Measurements from ENCODE around the gene GLB1L2.

GLB1L2 gene

GRCh38 chr11:134410766-134411165, 79.0 kb downstream of the GLB1L2 start:
- Histone ChIP-seq H3K36me3 (ENCODE audit: control insufficient read depth, insufficient read depth, low read length) (no peaks in the 10 kb centered on the region), H3K4me3 (ENCODE audit: insufficient read depth, low read depth, low read length) (peak overlapping the region; percentile 61), H3K4me1 (ENCODE audit: control insufficient read depth, insufficient read depth, low read length) (peaks cover 46% of the 10 kb centered on the region), H3K27me3 (ENCODE audit: control insufficient read depth, insufficient read depth, low read length, poor library complexity, severe bottlenecking) (peaks cover 18% of the 10 kb centered on the region), H3K9me3 (ENCODE audit: control insufficient read depth, low read length) (no peaks in the 10 kb centered on the region), H3K27ac (ENCODE audit: insufficient read depth, low read depth, low read length, poor library complexity, severe bottlenecking) (no peak overlapping the region)
- 81 to 89% methylated on average over 5 of the region's 5 CpGs for WGBS, 2 experiments

- Histone ChIP-seq H3K9me3 (ENCODE audit: control insufficient read depth, low read length) (no peaks in the 10 kb centered on the region), H3K4me1 (ENCODE audit: control insufficient read depth, insufficient read depth, low read length) (peaks cover 46% of the 10 kb centered on the region), H3K4me3 (ENCODE audit: insufficient read depth, low read depth, low read length) (peak within 1 kb of the TSS; percentile 61), H3K27me3 (ENCODE audit: control insufficient read depth, insufficient read depth, low read length, poor library complexity, severe bottlenecking) (peaks cover 20% of the 10 kb centered on the region), H3K27ac (ENCODE audit: insufficient read depth, low read depth, low read length, poor library complexity, severe bottlenecking) (peak within 1 kb of the TSS; percentile 16), H3K36me3 (ENCODE audit: control insufficient read depth, insufficient read depth, low read length) (no peaks in the 10 kb centered on the region)
- WGBS, 2 experiments = 0 to 1% methylated on average over 89 to 91 of the region's 94 CpGs
Observed at GRCh38 chr11:134412203-134413042, 80.6 kb downstream of the GLB1L2 start, which contains the start of gene B3GAT1. TSS of gene B3GAT1 (minus strand) at chr11:134412242. CDS start at chr11:134387659, 24,583 bp downstream.

- H3K9me3 ChIP-seq (ENCODE audit: control insufficient read depth, low read length) = no peaks in the 10 kb centered on the region
- H3K4me3 ChIP-seq (ENCODE audit: insufficient read depth, low read depth, low read length) = peak overlapping the region; percentile 58
- 2 to 3% methylated on average over 22 of the region's 22 CpGs for WGBS, 2 experiments
- no peaks in the 10 kb centered on the region for H3K36me3 ChIP-seq (ENCODE audit: control insufficient read depth, insufficient read depth, low read length)
- no peak overlapping the region for H3K27ac ChIP-seq (ENCODE audit: insufficient read depth, low read depth, low read length, poor library complexity, severe bottlenecking)
- H3K4me1 ChIP-seq (ENCODE audit: control insufficient read depth, insufficient read depth, low read length) = peaks cover 46% of the 10 kb centered on the region
- peaks cover 20% of the 10 kb centered on the region for H3K27me3 ChIP-seq (ENCODE audit: control insufficient read depth, insufficient read depth, low read length, poor library complexity, severe bottlenecking)
Observed at GRCh38 chr11:134413043-134413825, 81.4 kb downstream of the GLB1L2 start.

- Histone ChIP-seq H3K27me3 (ENCODE audit: control insufficient read depth, insufficient read depth, low read length, poor library complexity, severe bottlenecking) (peaks cover 20% of the 10 kb centered on the region), H3K36me3 (ENCODE audit: control insufficient read depth, insufficient read depth, low read length) (no peaks in the 10 kb centered on the region), H3K27ac (ENCODE audit: insufficient read depth, low read depth, low read length, poor library complexity, severe bottlenecking) (no peak overlapping the region), H3K4me3 (ENCODE audit: insufficient read depth, low read depth, low read length) (peak overlapping the region; percentile 58), H3K4me1 (ENCODE audit: control insufficient read depth, insufficient read depth, low read length) (peaks cover 45% of the 10 kb centered on the region), H3K9me3 (ENCODE audit: control insufficient read depth, low read length) (no peaks in the 10 kb centered on the region)
- 33 to 34% methylated on average over 18 of the region's 18 CpGs for WGBS, 2 experiments
Observed at GRCh38 chr11:134413826-134414731, 82.3 kb downstream of the GLB1L2 start.

- Histone ChIP-seq H3K36me3 (ENCODE audit: control insufficient read depth, insufficient read depth, low read length) (no peaks in the 10 kb centered on the region), H3K4me3 (ENCODE audit: insufficient read depth, low read depth, low read length) (no peak overlapping the region), H3K27ac (ENCODE audit: insufficient read depth, low read depth, low read length, poor library complexity, severe bottlenecking) (no peak overlapping the region), H3K27me3 (ENCODE audit: control insufficient read depth, insufficient read depth, low read length, poor library complexity, severe bottlenecking) (peaks cover 20% of the 10 kb centered on the region), H3K4me1 (ENCODE audit: control insufficient read depth, insufficient read depth, low read length) (peaks cover 35% of the 10 kb centered on the region), H3K9me3 (ENCODE audit: control insufficient read depth, low read length) (no peaks in the 10 kb centered on the region)
- 58 to 60% methylated on average over 17 of the region's 17 CpGs for WGBS, 2 experiments
Observed at GRCh38 chr11:134414766-134415765, 83.3 kb downstream of the GLB1L2 start.

- Histone ChIP-seq H3K4me1 (ENCODE audit: control insufficient read depth, insufficient read depth, low read length) (peaks cover 25% of the 10 kb centered on the region), H3K27me3 (ENCODE audit: control insufficient read depth, insufficient read depth, low read length, poor library complexity, severe bottlenecking) (peaks cover 20% of the 10 kb centered on the region), H3K27ac (ENCODE audit: insufficient read depth, low read depth, low read length, poor library complexity, severe bottlenecking) (no peak overlapping the region), H3K9me3 (ENCODE audit: control insufficient read depth, low read length) (no peaks in the 10 kb centered on the region), H3K4me3 (ENCODE audit: insufficient read depth, low read depth, low read length) (no peak overlapping the region), H3K36me3 (ENCODE audit: control insufficient read depth, insufficient read depth, low read length) (no peaks in the 10 kb centered on the region)
- 91 to 93% methylated on average over 10 of the region's 10 CpGs for WGBS, 2 experiments
Observed at GRCh38 chr11:134416726-134417125, 84.9 kb downstream of the GLB1L2 start.

- WGBS, 2 experiments = 90% methylated on average over 14 of the region's 14 CpGs
- Histone ChIP-seq H3K4me3 (ENCODE audit: insufficient read depth, low read depth, low read length) (no peak overlapping the region), H3K9me3 (ENCODE audit: control insufficient read depth, low read length) (no peaks in the 10 kb centered on the region), H3K36me3 (ENCODE audit: control insufficient read depth, insufficient read depth, low read length) (no peaks in the 10 kb centered on the region), H3K27me3 (ENCODE audit: control insufficient read depth, insufficient read depth, low read length, poor library complexity, severe bottlenecking) (peaks cover 12% of the 10 kb centered on the region), H3K27ac (ENCODE audit: insufficient read depth, low read depth, low read length, poor library complexity, severe bottlenecking) (no peak overlapping the region), H3K4me1 (ENCODE audit: control insufficient read depth, insufficient read depth, low read length) (peaks cover 24% of the 10 kb centered on the region)
Observed at GRCh38 chr11:134417871-134418840, 86.4 kb downstream of the GLB1L2 start.

GRCh38 chr11:134423106-134423505, 91.3 kb downstream of the GLB1L2 start:
- Histone ChIP-seq H3K27me3 (ENCODE audit: control insufficient read depth, insufficient read depth, low read length, poor library complexity, severe bottlenecking) (no peaks in the 10 kb centered on the region), H3K27ac (ENCODE audit: insufficient read depth, low read depth, low read length, poor library complexity, severe bottlenecking) (no peak overlapping the region), H3K9me3 (ENCODE audit: control insufficient read depth, low read length) (no peaks in the 10 kb centered on the region), H3K4me3 (ENCODE audit: insufficient read depth, low read depth, low read length) (no peak overlapping the region), H3K4me1 (ENCODE audit: control insufficient read depth, insufficient read depth, low read length) (peaks cover 15% of the 10 kb centered on the region), H3K36me3 (ENCODE audit: control insufficient read depth, insufficient read depth, low read length) (no peaks in the 10 kb centered on the region)
- 93 to 94% methylated on average over 10 of the region's 10 CpGs for WGBS, 2 experiments

Data from ectodermal cell (in vitro differentiated cells).